GM12865 (cell line): Measurements from ENCODE around the gene HOXC11.

Source experiments
- DNase-seq: peaks from one replicate; pipeline ENCODE4 v3.0.0; 2010; ENCODE audit warnings: low read depth
- H3K4me3 ChIP-seq: 2 replicates; pipeline ENCODE4 v1.5.1; 2011; ENCODE audit warnings: mild to moderate bottlenecking, low read depth, low read length, control low read depth
- CTCF ChIP-seq: IDR thresholded peaks from 2 replicates; pipeline ENCODE4 v1.5.1; 2011; ENCODE audit warnings: low read length, control low read depth, low read depth, inconsistent platforms; ENCODE audit not compliant: insufficient read depth; ENCODE audit errors: missing control alignments

Gene HOXC11

GRCh38 chr12:53980802-53981496 is 8.0 kb downstream of the HOXC11 start:
- no peak overlapping the region for H3K4me3 ChIP-seq
- no peak for DNase-seq
- TF ChIP-seq CTCF = no peak

- no peak for DNase-seq
- H3K4me3 ChIP-seq = no peak overlapping the region
- TF ChIP-seq CTCF = no peak
Observed at GRCh38 chr12:53981634-53982565, 9.0 kb downstream of the HOXC11 start.

DNA sequence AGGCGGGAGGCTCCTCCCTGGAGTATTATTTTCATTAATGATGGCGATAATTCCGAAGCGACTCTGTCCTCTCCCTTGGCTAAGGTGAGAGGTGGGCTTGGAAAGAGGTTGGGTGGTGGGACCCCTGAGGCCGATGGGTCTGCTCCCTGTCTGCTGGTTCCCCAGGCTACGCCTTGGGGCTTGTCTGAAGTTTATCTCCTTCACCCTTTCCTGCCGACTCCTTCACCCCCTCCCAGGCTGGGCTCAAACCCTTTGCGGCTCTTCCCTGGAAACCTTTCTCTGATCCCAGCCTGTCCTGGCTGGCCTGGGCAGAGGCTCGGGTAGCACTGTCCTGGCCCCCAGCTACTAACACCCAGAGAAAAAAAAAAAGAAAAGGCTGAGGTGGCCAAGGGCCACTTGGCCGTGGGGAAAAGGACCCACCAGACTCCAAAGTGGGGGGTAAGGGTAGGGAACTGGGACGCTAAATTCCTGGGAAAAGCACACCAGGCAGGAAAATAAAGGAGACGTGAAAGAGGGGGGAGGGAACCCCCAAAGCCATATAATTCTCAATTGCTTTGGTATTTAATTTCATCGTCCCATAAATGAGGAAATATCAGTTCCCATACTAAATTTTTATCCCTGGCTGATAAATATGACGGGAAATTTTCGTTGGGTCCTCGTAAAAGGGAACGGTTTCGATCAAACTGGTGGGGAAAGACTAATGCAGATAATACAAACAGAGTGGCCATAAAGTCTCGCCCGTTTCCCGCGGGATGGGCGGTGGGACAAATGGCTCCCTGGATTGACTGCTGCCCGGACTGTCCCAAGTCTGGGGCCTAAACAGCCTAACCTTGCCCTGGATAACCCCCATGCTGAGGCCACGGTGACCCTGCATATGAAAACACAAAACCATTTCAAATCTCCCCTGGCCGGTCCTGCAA is 10.0 kb downstream of the HOXC11 start:
- no peak for TF ChIP-seq CTCF
- no peak overlapping the region for H3K4me3 ChIP-seq
- DNase-seq = no peak

- DNase-seq = no peak
- H3K4me3 ChIP-seq = no peak overlapping the region
- TF ChIP-seq CTCF = no peak
Observed at GRCh38 chr12:53983568-53983949, 10.6 kb downstream of the HOXC11 start.

DNA sequence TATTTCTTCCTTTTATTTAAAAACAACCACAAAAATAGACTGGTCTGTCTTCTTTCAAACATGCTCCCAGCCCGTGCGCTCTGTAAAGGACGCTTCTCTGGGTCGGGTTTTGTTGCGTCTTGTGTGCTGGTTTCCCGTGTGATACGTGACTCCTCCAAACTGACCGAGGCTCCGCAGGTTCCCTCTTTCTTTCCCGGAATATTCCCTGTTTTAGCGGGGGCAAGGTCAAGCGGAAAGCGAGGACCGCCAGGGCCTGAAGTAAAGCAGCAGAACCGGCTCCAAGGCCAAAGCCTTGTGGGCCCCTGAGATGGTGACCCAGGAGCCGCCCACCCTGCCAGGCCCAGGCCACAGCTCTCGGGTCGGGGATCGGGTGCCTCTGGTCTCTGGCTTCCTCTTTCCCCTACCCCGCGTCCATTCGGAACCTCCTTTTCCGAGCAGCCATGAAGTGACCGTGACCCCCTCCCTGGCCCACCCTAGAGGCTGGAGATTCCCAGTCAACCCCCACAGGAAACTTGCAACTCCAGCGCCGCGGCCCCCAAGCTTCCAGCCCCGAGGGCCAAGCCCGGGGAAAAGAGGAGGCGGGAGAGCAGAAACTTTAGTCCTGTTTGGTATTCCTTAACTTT is 11.1 kb downstream of the HOXC11 start:
- H3K4me3 ChIP-seq = no peak overlapping the region
- no peak for TF ChIP-seq CTCF
- DNase-seq = no peak
